Ovary (tissue), 9 donors: Measurements from ENCODE around the gene OTOL1. TPM values are rescaled to one million over a fixed set of nuclear protein-coding genes. Genes with fewer than 3 reads are reported as not detected.

Source experiments
- DNase-seq, 5 donors: peaks; one replicate each; pipeline ENCODE4 v3.0.0-alpha.2; 2019 to 2020
- H3K27ac ChIP-seq, 2 donors: fragments of 200-600 bp; one replicate each; pipeline versions ENCODE4 v1.5.1 to v1.8.0; 2019 to 2022
- H3K27me3 ChIP-seq: fragments of 200-600 bp; one replicate; pipeline ENCODE4 v1.8.0; 2022
- H3K36me3 ChIP-seq: fragments of 200-600 bp; sonication (generic); one replicate; pipeline ENCODE4 v1.5.1; 2019
- H3K4me1 ChIP-seq: one replicate; pipeline ENCODE4 v1.8.1; 2013; ENCODE audit warnings: mild to moderate bottlenecking, moderate library complexity; ENCODE audit not compliant: insufficient read depth
- H3K4me3 ChIP-seq: fragments of 200-600 bp; sonication (generic); one replicate; pipeline ENCODE4 v1.5.1; 2017
- H3K9me3 ChIP-seq, 2 donors: fragments of 200-600 bp in 1 of 2; sonication (generic) in 1 of 2; one replicate each; pipeline versions ENCODE4 v1.5.1 to v1.8.1; 2013 to 2019; ENCODE audit warnings: mild to moderate bottlenecking in 1 of 2, moderate library complexity in 1 of 2
- EP300 ChIP-seq: sonication (generic); formaldehyde crosslinking; IDR thresholded peaks from one replicate; pipeline ENCODE4 v1.6.1; 2017; ENCODE audit warnings: antibody characterized with exemption
- POLR2A ChIP-seq: fragments of 450-650 bp; IDR thresholded peaks from one replicate; pipeline ENCODE4 v1.6.1; 2017; ENCODE audit warnings: antibody characterized with exemption, mild to moderate bottlenecking, moderate library complexity
- WGBS, 3 donors: extraction: QIAGEN DNeasy Blood & Tissue Kit in 1 of 3; methylation state at CpG; one replicate each; pipeline versions ENCODE4 v1.1.5 to v1.1.7; 2013 to 2017; 5-methylcytosine and 5-hydroxymethylcytosine counted together
- intact Hi-C, 4 donors: fragments of 100-400 bp; cut with DNase I; formaldehyde crosslinking; loops; one replicate each; pipeline versions ENCODE4 v1.11.0 to v1.15.1; 2022 to 2023
- polyA plus RNA-seq, 2 donors: library from polyadenylated mRNA; stranded (reverse); fragments of 200-250 nt in 1 of 2; fragments of 350-450 nt in 1 of 2; fragmentation: Illumina TruSeq in 1 of 2; extraction: RNeasy Lipid Tissue Mini Kit (QIAGEN cat#74804) in 1 of 2; gene quantifications; one replicate each; pipeline ENCODE4 v1.2.3, GENCODE V29; 2013 to 2014
- total RNA-seq, 7 donors: library from RNA; depleted of rRNA in 2 of 7; stranded (reverse); fragments of >200 nt in 2 of 7; fragmentation: NEBNext Ultra II Directional in 3 of 7; extraction: Animal tissue kit (Norgen Biotek cat#: 25700) in 3 of 7; gene quantifications; one replicate each; pipeline versions ENCODE4 v1.1.0 to v1.2.4, GENCODE V29; 2016 to 2023
- TF ChIP-seq, protein P1 (sequence below), 3 donors: fragments of 450-650 bp in 2 of 3; fragments of 200-600 bp in 1 of 3; IDR thresholded peaks; one replicate each; pipeline versions ENCODE4 v1.5.1 to v1.8.0; 2016 to 2022; ENCODE audit warnings: antibody characterized with exemption in 3 of 3, mild to moderate bottlenecking in 1 of 3
- donor health status: DM: no; HTN: no; CAD: no; lungs with moderate emphysema.
- donor health status: DM: no; HTN: no; CAD: no.
- donor health status: Bipolar disorder and iron deficiency.
- donor health status: DM: yes; HTN: yes; CAD: no.
- donor health status: DM: no; HTN: no; CAD: no.
- donor health status: DM: yes; HTN: yes; CAD: no.

The OTOL1 gene
- total and polyA plus RNA-seq, 9 donors, result not detected

DNA sequence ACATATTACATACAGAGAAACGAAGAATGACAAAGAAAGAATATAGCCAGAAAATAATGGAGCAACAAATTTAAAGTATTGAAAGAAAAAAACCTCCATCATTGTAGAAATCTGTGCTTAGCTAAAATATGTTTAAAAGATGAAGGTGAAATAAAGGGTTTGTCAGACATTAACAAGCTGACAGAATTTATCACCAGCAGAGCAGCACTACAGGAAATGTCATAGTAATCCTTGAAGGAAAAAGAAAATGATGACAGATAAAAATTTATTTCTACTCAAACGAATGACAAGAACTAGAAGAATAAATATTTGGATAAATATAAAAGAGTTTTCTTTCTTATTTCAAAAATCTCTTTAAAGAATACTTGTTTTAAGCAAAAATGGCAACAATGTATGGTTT, 40.6 kb upstream of the OTOL1 start:
- DNase-seq, result no peak
- Histone ChIP-seq H3K9me3 (no peaks in the 10 kb centered on the region), H3K4me3 (no peak overlapping the region), H3K27me3 (no peaks in the 10 kb centered on the region), H3K27ac (no peak overlapping the region), H3K36me3 (no peaks in the 10 kb centered on the region), H3K4me1 (no peaks in the 10 kb centered on the region)
- TF ChIP-seq EP300, result no peak
- no peak for TF ChIP-seq POLR2A
- TF ChIP-seq, protein P1, sequence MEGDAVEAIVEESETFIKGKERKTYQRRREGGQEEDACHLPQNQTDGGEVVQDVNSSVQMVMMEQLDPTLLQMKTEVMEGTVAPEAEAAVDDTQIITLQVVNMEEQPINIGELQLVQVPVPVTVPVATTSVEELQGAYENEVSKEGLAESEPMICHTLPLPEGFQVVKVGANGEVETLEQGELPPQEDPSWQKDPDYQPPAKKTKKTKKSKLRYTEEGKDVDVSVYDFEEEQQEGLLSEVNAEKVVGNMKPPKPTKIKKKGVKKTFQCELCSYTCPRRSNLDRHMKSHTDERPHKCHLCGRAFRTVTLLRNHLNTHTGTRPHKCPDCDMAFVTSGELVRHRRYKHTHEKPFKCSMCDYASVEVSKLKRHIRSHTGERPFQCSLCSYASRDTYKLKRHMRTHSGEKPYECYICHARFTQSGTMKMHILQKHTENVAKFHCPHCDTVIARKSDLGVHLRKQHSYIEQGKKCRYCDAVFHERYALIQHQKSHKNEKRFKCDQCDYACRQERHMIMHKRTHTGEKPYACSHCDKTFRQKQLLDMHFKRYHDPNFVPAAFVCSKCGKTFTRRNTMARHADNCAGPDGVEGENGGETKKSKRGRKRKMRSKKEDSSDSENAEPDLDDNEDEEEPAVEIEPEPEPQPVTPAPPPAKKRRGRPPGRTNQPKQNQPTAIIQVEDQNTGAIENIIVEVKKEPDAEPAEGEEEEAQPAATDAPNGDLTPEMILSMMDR (IDR thresholded peaks at IDR 0.05), result no peak
- intact Hi-C loops, result no loop called here
- WGBS, 3 donors, result 66 to 78% (median 67%) methylated on average over 2 of the region's 2 CpGs

DNA sequence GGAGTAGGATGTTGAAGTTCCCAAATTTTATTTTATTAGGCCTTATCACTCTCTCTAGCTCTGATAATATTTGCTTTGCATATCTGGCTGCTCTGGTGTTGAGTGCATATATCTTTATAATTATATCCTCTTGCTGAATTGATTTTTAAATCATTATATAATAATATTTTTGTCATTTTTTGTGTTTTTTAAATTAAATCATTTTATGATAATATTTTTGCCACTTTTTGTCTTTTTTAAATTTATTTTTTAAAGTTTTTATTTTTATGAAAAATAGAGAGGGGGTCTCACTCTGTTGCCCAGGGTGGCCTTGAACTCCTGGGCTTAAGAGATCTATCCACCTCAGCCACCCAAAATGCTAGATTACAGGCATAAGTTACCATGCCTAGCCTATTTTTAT, 34.5 kb upstream of the OTOL1 start:
- intact Hi-C loops, result no loop called here
- no peak for DNase-seq
- no peaks in the 10 kb centered on the region for H3K36me3 ChIP-seq
- H3K27me3 ChIP-seq, result no peaks in the 10 kb centered on the region
- TF ChIP-seq, protein P1 (IDR thresholded peaks at IDR 0.05), result no peak
- TF ChIP-seq EP300, result no peak
- TF ChIP-seq POLR2A, result no peak
- no peak overlapping the region for H3K27ac ChIP-seq
- H3K4me3 ChIP-seq, result no peak overlapping the region
- no peaks in the 10 kb centered on the region for H3K4me1 ChIP-seq
- no peaks in the 10 kb centered on the region for H3K9me3 ChIP-seq

DNA sequence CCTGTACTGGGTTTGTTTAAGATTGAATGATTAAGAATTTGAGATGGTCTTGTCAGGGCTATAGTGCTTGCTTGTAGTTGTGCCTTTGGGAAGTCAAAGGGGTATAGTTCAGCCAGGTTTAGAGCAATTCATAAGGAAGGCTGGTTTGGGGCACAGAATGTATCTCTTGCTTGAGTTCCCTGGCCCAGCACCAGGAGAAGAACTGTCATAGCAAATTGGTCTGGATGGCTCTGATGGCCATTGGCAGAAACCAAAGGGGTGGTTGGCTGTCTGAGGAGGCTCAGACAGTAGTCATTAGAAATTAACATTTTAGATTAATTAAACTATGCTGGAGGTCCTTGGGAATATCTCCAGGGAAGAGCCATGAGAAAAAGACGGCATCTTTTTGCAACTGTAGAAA, 25.4 kb upstream of the OTOL1 start:
- no peaks in the 10 kb centered on the region for H3K36me3 ChIP-seq
- intact Hi-C loops, result no loop called here
- H3K4me3 ChIP-seq, result no peak overlapping the region
- no peaks in the 10 kb centered on the region for H3K4me1 ChIP-seq
- no peak for DNase-seq
- H3K9me3 ChIP-seq, result no peaks in the 10 kb centered on the region
- TF ChIP-seq EP300, result no peak
- TF ChIP-seq POLR2A, result no peak
- TF ChIP-seq, protein P1 (IDR thresholded peaks at IDR 0.05), result no peak
- 72 to 90% (median 83%) methylated on average over 1 of the region's 1 CpG for WGBS, 3 donors
- no peak overlapping the region for H3K27ac ChIP-seq
- H3K27me3 ChIP-seq, result no peaks in the 10 kb centered on the region

DNA sequence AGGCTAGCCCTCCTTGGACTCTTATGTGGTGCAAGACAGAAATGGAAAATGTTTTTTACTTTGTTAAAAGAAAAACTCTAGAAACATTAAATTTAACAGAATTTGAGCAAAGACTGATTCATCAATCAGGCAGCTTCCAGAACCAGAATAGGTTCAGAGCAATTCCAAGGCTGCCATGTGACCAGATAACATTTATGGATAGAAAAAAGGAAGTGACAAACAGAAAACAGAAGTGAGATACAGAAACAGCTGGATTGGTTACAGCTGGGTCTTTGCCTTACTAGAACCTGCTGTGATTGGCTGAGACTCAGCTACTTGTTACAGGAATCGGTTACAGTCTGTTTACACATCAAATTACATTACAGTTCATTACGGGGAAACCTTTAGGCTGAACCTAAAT, 22.5 kb upstream of the OTOL1 start:
- intact Hi-C loops, result no loop called here
- no peaks in the 10 kb centered on the region for H3K36me3 ChIP-seq
- 83 to 85% (median 84%) methylated on average over 2 of the region's 2 CpGs for WGBS, 3 donors

More for the DNA sequence above, 22.5 kb upstream of the OTOL1 start:
- no peak overlapping the region for H3K4me3 ChIP-seq
- TF ChIP-seq EP300 (no peak), POLR2A (no peak)
- TF ChIP-seq, protein P1 (IDR thresholded peaks at IDR 0.05), result no peak
- no peaks in the 10 kb centered on the region for H3K9me3 ChIP-seq
- DNase-seq, result no peak
- no peaks in the 10 kb centered on the region for H3K27me3 ChIP-seq
- no peak overlapping the region for H3K27ac ChIP-seq
- no peaks in the 10 kb centered on the region for H3K4me1 ChIP-seq
